SK-N-SH (cell line): ENCODE measurements around the gene UVRAG. TPM values are rescaled to one million over a fixed set of nuclear protein-coding genes. Genes with fewer than 3 reads are reported as not detected.

Experiments
- CTCF ChIA-PET: fragments of 300-600, 350-600 bp; formaldehyde crosslinking; extraction: SDS; loops from one replicate; lab custom pipeline; 2021; lab: Yijun Ruan, JAX
- POLR2A ChIA-PET: fragments of 350-600 bp; sonication (Branson Sonifier 250); formaldehyde crosslinking; extraction: SDS; loops from one replicate; lab custom pipeline; 2020; ENCODE audit warnings: antibody characterized with exemption, inconsistent platforms; lab: Yijun Ruan, JAX
- DNase-seq: peaks from one replicate; pipeline ENCODE4 v3.0.0; 2012
- H2AFZ ChIP-seq: fragments of 200-600 bp; sonication (generic); 2 replicates; pipeline ENCODE4 v1.8.1; 2016; ENCODE audit warnings: antibody characterized with exemption, mild to moderate bottlenecking, low read depth
- H3F3A ChIP-seq: fragments of 200-600 bp; sonication (generic); replicated peaks from 2 replicates; pipeline ENCODE3; 2016; ENCODE audit warnings: antibody characterized with exemption, mild to moderate bottlenecking; ENCODE audit not compliant: insufficient read depth
- H3K27ac ChIP-seq, 2 experiments: fragments of 200-500 bp in 1 of 2; fragments of 200-600 bp in 1 of 2; sonication (Bioruptor generic) in 1 of 2; sonication (generic), shearing (Covaris generic) in 1 of 2; 2 replicates each; pipeline versions ENCODE4 v1.5.1 to v1.6.1; 2014 to 2016; ENCODE audit warnings: low read depth in 2 of 2, inconsistent platforms in 1 of 2, low read length in 1 of 2, mild to moderate bottlenecking in 1 of 2, mixed read lengths in 1 of 2
- H3K27me3 ChIP-seq: fragments of 200-600 bp; sonication (generic), shearing (Covaris generic); 2 replicates; pipeline ENCODE4 v1.6.1; 2016; ENCODE audit warnings: mixed run types; ENCODE audit not compliant: insufficient read depth
- H3K36me3 ChIP-seq, 2 experiments: fragments of 200-500 bp in 1 of 2; fragments of 200-600 bp in 1 of 2; sonication (Bioruptor generic) in 1 of 2; sonication (generic) in 1 of 2; replicated peaks in 1 of 2; 2 replicates each; pipeline versions ENCODE3 to v1.5.1; 2014 to 2016; ENCODE audit warnings: low read length in 1 of 2, mild to moderate bottlenecking in 1 of 2; ENCODE audit not compliant: insufficient read depth in 2 of 2, control insufficient read depth in 1 of 2
- H3K4me1 ChIP-seq, 2 experiments: fragments of 200-500 bp in 1 of 2; fragments of 200-600 bp in 1 of 2; sonication (Bioruptor generic) in 1 of 2; sonication (generic), shearing (Covaris generic) in 1 of 2; 2 replicates each; pipeline versions ENCODE4 v1.5.1 to v1.6.1; 2014 to 2016; ENCODE audit warnings: low read depth in 1 of 2, low read length in 1 of 2, mixed run types in 1 of 2; ENCODE audit not compliant: insufficient read depth in 2 of 2, control insufficient read depth in 1 of 2
- H3K4me2 ChIP-seq: fragments of 200-600 bp; sonication (generic), shearing (Covaris generic); 2 replicates; pipeline ENCODE4 v1.6.1; 2017; ENCODE audit warnings: mixed run types
- H3K4me3 ChIP-seq, 2 experiments: fragments of 200-500 bp in 1 of 2; fragments of 200-600 bp in 1 of 2; sonication (Bioruptor generic) in 1 of 2; sonication (generic), shearing (Covaris generic) in 1 of 2; 2 replicates each; pipeline versions ENCODE4 v1.5.1 to v1.8.1; 2014 to 2016; ENCODE audit warnings: low read depth in 2 of 2, inconsistent platforms in 1 of 2, low read length in 1 of 2, mild to moderate bottlenecking in 1 of 2, mixed read lengths in 1 of 2, moderate library complexity in 1 of 2
- H3K79me2 ChIP-seq: fragments of 200-600 bp; sonication (generic); 2 replicates; pipeline ENCODE4 v1.8.1; 2017; ENCODE audit warnings: mild to moderate bottlenecking; ENCODE audit not compliant: insufficient read depth
- H3K9ac ChIP-seq: fragments of 200-600 bp; sonication (generic); 2 replicates; pipeline ENCODE4 v1.6.1; 2017; ENCODE audit warnings: mixed run types
- H3K9me2 ChIP-seq: fragments of 200-600 bp; sonication (generic); 2 replicates; pipeline ENCODE4 v1.6.1; 2017; ENCODE audit warnings: mixed run types
- H3K9me3 ChIP-seq: fragments of 200-600 bp; sonication (generic); 2 replicates; pipeline ENCODE4 v1.6.1; 2017; ENCODE audit warnings: mixed run types, mild to moderate bottlenecking, moderate library complexity
- H4K20me1 ChIP-seq: fragments of 200-600 bp; sonication (generic); 2 replicates; pipeline ENCODE4 v1.6.1; 2017; ENCODE audit warnings: mild to moderate bottlenecking, mixed run types; ENCODE audit not compliant: insufficient read depth
- CTCF ChIP-seq: fragments of 200-600 bp; sonication (generic); IDR thresholded peaks from 2 replicates; pipeline ENCODE4 v1.6.1; 2017; ENCODE audit warnings: antibody characterized with exemption, mild to moderate bottlenecking, moderate library complexity
- FOSL2 ChIP-seq: IDR thresholded peaks from 2 replicates; pipeline ENCODE4 v1.4.0; 2012; ENCODE audit warnings: low read depth, mild to moderate bottlenecking, moderate library complexity, borderline replicate concordance
- FOXJ3 ChIP-seq: sonication (generic); formaldehyde crosslinking; IDR thresholded peaks from 2 replicates; pipeline ENCODE4 v1.5.1; 2020; ENCODE audit warnings: mild to moderate bottlenecking, missing genetic modification reagents
- GABPA ChIP-seq: IDR thresholded peaks from 2 replicates; pipeline ENCODE4 v1.4.0; 2012; ENCODE audit warnings: low read depth, mild to moderate bottlenecking
- GATA2 ChIP-seq: sonication (generic); formaldehyde crosslinking; IDR thresholded peaks from 2 replicates; pipeline ENCODE4 v1.5.0; 2020; ENCODE audit warnings: mild to moderate bottlenecking, missing genetic modification reagents
- JUND ChIP-seq: IDR thresholded peaks from 2 replicates; pipeline ENCODE4 v1.4.0; 2012
- MAX ChIP-seq: IDR thresholded peaks from 2 replicates; pipeline ENCODE4 v1.4.0; 2012; ENCODE audit warnings: low read depth
- MXI1 ChIP-seq: IDR thresholded peaks from 2 replicates; pipeline ENCODE4 v1.6.1; 2012; ENCODE audit warnings: mild to moderate bottlenecking, low read depth, low read length, improper control_type of control experiment
- PBX3 ChIP-seq: IDR thresholded peaks from 2 replicates; pipeline ENCODE4; 2012
- POLR2AphosphoS5 ChIP-seq: IDR thresholded peaks from 2 replicates; pipeline ENCODE4 v1.6.1; 2012; ENCODE audit warnings: low read depth, low read length
- RAD21 ChIP-seq: IDR thresholded peaks from 2 replicates; pipeline ENCODE4 v1.6.1; 2012; ENCODE audit warnings: mild to moderate bottlenecking, low read length
- RCOR1 ChIP-seq: fragments of 150-350 bp; IDR thresholded peaks from 2 replicates; pipeline ENCODE4 v1.6.1; 2017; ENCODE audit warnings: antibody characterized with exemption, low read length
- SMC3 ChIP-seq: IDR thresholded peaks from 2 replicates; pipeline ENCODE4 v1.6.1; 2012; ENCODE audit warnings: low read depth, low read length, improper control_type of control experiment
- TAF1 ChIP-seq: IDR thresholded peaks from 2 replicates; pipeline ENCODE4 v1.6.1; 2012; ENCODE audit warnings: low read depth, mild to moderate bottlenecking, low read length, moderate library complexity, borderline replicate concordance
- USF2 ChIP-seq: fragments of 150-350 bp; IDR thresholded peaks from 2 replicates; pipeline ENCODE4 v1.6.1; 2017; ENCODE audit warnings: antibody characterized with exemption, low read length, low read depth, borderline replicate concordance
- ZBTB33 ChIP-seq: IDR thresholded peaks from 2 replicates; pipeline ENCODE4 v1.4.0; 2012; ENCODE audit warnings: low read depth, borderline replicate concordance
- WGBS: methylation state at CpG from one replicate; pipeline ENCODE4 v1.1.6; 2017; ENCODE audit warnings: low lambda C conversion rate; 5-methylcytosine and 5-hydroxymethylcytosine counted together
- polyA plus RNA-seq, 3 experiments: library from polyadenylated mRNA; depleted of rRNA; stranded (reverse); fragments of >200 nt; gene quantifications; 2 replicates each; pipeline ENCODE4 v1.2.3, GENCODE V29; 2012

Gene UVRAG
- polyA plus RNA-seq, 1 of the 3 experiments (the other 2 are of a cell fraction): 5.8 TPM

- Histone ChIP-seq H3K79me2 (peaks cover 3% of the 10 kb centered on the region; the same call in 1 of the 2 replicates), H3K27me3 (no peaks in the 10 kb centered on the region), H3K9ac (no peak overlapping the region), H3K4me1 (peaks cover 0 to 6% of the 10 kb centered on the region in 2 experiments; a peak in 2 of 4 replicates), H3F3A (no peaks in the 10 kb centered on the region), H3K4me2 (no peak overlapping the region), H3K27ac (no peak overlapping the region), H4K20me1 (no peaks in the 10 kb centered on the region), H3K9me2 (no peaks in the 10 kb centered on the region), H3K36me3 (no peaks in the 10 kb centered on the region), H3K4me3 (no peak overlapping the region), H3K9me3 (no peaks in the 10 kb centered on the region), H2AFZ (no peak overlapping the region)
- DNase-seq: no peak
- WGBS: 95% methylated on average over 8 of the region's 8 CpGs
- ChIA-PET CTCF (interaction anchor here (0.7 to 2.7 kb wide), 5 partner anchors 7 to 335 kb away, joined by 3 to 15 read pairs (median 3); no protein-coding TSS in a partner anchor), POLR2A (no interaction called here)
- TF ChIP-seq PBX3 (no peak), RAD21 (no peak), MXI1 (no peak), RCOR1 (no peak), GATA2 (CRISPR knock-in tag) (no peak), FOXJ3 (CRISPR knock-in tag) (no peak), USF2 (no peak), JUND (no peak), CTCF (no peak), ZBTB33 (no peak), POLR2AphosphoS5 (no peak), SMC3 (no peak), TAF1 (no peak), GABPA (no peak), FOSL2 (no peak), MAX (no peak)
Observed at GRCh38 chr11:75873417-75874221, 58.6 kb downstream of the UVRAG start.
